Islet precursor cell (in vitro differentiated cells): ENCODE measurements around the gene PKIB.
"Not testable (repeated sequence)": the region's sequence is repeated elsewhere in the genome, so short reads cannot be mapped to it uniquely, and the experiment has no call there.

Experiments
- DNase-seq: peaks from one replicate; pipeline ENCODE4 v3.0.0-alpha.2; 2018

The PKIB gene

GRCh38 chr6:122621638-122622037 lies 11.4 kb downstream of the PKIB start:
- no peak for DNase-seq

GRCh38 chr6:122622479-122622878 lies 12.3 kb downstream of the PKIB start:
- DNase-seq: no peak

- DNase-seq: no peak
Measured at GRCh38 chr6:122623279-122623678, 13.1 kb downstream of the PKIB start.

GRCh38 chr6:122624853-122625252 lies 14.6 kb downstream of the PKIB start:
- DNase-seq: no peak

GRCh38 chr6:122628714-122629113 lies 18.5 kb downstream of the PKIB start:
- DNase-seq: no peak

- peak; percentile 52 for DNase-seq
Measured at GRCh38 chr6:122631571-122632249, 21.5 kb downstream of the PKIB start.

GRCh38 chr6:122640366-122640765 lies 30.2 kb downstream of the PKIB start:
- DNase-seq: no peak

GRCh38 chr6:122641819-122642218 lies 31.6 kb downstream of the PKIB start:
- DNase-seq: no peak

- not testable (repeated sequence) for DNase-seq
Measured at GRCh38 chr6:122642604-122643003, 32.4 kb downstream of the PKIB start.

- no peak for DNase-seq
Measured at GRCh38 chr6:122645256-122645655, 35.1 kb downstream of the PKIB start.

- DNase-seq: no peak
Measured at GRCh38 chr6:122647765-122648164, 37.6 kb downstream of the PKIB start.

- no peak for DNase-seq
Measured at GRCh38 chr6:122648726-122649125, 38.5 kb downstream of the PKIB start.

- DNase-seq: no peak
Measured at GRCh38 chr6:122649701-122650100, 39.5 kb downstream of the PKIB start.

- no peak for DNase-seq
Measured at GRCh38 chr6:122650403-122650802, 40.2 kb downstream of the PKIB start.

- no peak for DNase-seq
Measured at GRCh38 chr6:122651031-122651430, 40.8 kb downstream of the PKIB start.

- DNase-seq: no peak
Measured at GRCh38 chr6:122651604-122652003, 41.4 kb downstream of the PKIB start.

- DNase-seq: no peak
Measured at GRCh38 chr6:122652431-122652830, 42.2 kb downstream of the PKIB start.

- peak; percentile 46 for DNase-seq
Measured at GRCh38 chr6:122653094-122653493, 42.9 kb downstream of the PKIB start.

- no peak for DNase-seq
Measured at GRCh38 chr6:122654012-122654411, 43.8 kb downstream of the PKIB start.

- DNase-seq: no peak
Measured at GRCh38 chr6:122657601-122658000, 47.4 kb downstream of the PKIB start.

- no peak for DNase-seq
Measured at GRCh38 chr6:122660296-122660695, 50.1 kb downstream of the PKIB start.

- no peak for DNase-seq
Measured at GRCh38 chr6:122663981-122664380, 53.8 kb downstream of the PKIB start.

- no peak for DNase-seq
Measured at GRCh38 chr6:122665929-122666328, 55.7 kb downstream of the PKIB start.

- DNase-seq: no peak
Measured at GRCh38 chr6:122666418-122666817, 56.2 kb downstream of the PKIB start.

GRCh38 chr6:122669418-122669817 lies 59.2 kb downstream of the PKIB start:
- DNase-seq: no peak
